Activated T-cell treated with anti-CD3 and anti-CD28 coated beads for 4 hours (primary cell): Measurements from ENCODE around the gene ARID3B.
"Not testable (repeated sequence)": the region's sequence is repeated elsewhere in the genome, so short reads cannot be mapped to it uniquely, and the experiment has no call there.

ENCODE experiments used
- DNase-seq: peaks from one replicate; pipeline ENCODE4 v3.0.0-alpha.2; 2020

Gene ARID3B

GRCh38 chr15:74625693-74626092 lies 84.7 kb downstream of the ARID3B start:
- no peak for DNase-seq

DNA sequence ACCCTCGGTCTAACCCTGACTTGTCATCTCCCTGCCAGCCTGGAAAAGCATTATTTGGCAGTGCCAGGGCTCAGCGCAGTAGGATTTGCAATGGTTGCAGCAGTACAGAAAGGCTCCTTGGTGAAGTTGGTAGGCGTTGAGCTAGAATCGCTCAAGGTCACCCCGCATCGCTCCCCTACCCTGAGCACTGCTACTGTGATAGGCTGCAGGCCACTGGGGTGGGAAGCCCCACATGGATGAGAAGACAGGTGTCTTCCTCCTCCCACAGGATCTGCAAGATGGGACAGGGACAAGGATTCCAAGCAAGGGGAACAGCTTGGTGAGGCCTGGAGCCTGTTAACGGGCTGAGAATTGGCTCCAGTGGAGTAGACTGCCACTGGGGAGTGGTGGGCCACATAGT lies 85.3 kb downstream of the ARID3B start:
- DNase-seq = no peak

- no peak for DNase-seq
Observed at GRCh38 chr15:74626752-74627692, 86.0 kb downstream of the ARID3B start.

GRCh38 chr15:74627766-74628165 lies 86.7 kb downstream of the ARID3B start:
- DNase-seq = no peak

GRCh38 chr15:74628199-74628598 lies 87.2 kb downstream of the ARID3B start:
- no peak for DNase-seq

- no peak for DNase-seq
Observed at GRCh38 chr15:74628949-74629348, 87.9 kb downstream of the ARID3B start.

- not testable (repeated sequence) for DNase-seq
Observed at GRCh38 chr15:74629696-74630095, 88.7 kb downstream of the ARID3B start.

DNA sequence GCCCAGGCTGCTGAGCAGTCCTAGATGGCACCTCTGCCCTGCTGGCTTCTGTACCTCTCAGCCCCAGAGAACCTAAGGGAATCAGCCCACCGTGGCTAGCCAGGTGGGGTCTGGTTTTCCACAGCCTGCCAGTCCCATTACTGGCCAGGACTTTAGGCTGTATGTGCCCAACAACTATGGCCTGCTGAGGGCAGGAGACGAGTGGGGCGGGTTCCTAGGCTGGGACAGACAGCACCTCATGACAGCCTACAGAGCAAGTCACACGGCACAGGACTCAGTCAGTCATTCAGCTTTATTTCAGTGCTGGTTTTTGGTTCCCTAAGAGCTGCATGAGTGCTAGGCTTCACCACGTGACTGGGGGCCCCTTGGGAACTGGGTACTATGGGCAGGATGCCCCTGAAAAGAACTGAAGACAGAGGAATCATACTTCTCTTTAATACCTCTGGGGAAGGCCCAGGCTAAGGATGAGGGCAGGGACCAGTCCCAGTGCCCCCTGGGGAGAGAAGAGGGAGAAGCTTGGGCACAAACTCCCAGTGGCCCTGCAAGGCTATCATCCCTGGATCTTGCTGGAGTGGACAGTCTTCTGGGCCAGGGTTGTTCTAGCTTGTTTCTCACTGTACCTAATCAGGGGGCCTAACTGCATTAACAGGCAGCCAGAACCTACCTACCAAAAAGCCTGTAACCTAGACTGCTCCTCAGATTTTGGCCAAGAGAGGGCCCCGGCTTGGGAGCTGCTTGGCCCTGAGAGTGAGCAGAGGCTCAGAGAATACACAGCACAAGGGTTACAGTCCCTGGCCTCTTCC lies 89.5 kb downstream of the ARID3B start:
- no peak for DNase-seq

- DNase-seq = no peak
Observed at GRCh38 chr15:74631087-74631385, 90.0 kb downstream of the ARID3B start.

DNA sequence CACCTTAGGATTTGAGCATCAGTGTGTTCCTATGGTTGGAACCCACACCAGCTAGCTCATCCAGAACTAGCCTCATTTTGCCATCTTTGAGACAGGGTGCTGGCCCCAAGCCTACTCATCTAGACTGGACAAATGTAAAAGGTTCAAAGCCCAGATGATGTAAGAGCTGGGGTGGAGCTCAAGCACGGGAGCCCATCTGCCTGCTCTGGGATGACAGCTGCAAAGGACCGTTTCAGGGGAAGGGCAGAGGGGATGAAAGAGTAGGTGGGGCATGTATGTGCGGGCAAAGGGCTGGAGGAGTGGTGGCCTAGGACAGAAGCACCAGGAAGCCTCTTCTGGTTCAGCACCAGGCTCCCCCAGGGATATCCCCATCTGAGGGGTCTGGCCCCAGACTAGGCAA lies 90.4 kb downstream of the ARID3B start:
- no peak for DNase-seq

DNA sequence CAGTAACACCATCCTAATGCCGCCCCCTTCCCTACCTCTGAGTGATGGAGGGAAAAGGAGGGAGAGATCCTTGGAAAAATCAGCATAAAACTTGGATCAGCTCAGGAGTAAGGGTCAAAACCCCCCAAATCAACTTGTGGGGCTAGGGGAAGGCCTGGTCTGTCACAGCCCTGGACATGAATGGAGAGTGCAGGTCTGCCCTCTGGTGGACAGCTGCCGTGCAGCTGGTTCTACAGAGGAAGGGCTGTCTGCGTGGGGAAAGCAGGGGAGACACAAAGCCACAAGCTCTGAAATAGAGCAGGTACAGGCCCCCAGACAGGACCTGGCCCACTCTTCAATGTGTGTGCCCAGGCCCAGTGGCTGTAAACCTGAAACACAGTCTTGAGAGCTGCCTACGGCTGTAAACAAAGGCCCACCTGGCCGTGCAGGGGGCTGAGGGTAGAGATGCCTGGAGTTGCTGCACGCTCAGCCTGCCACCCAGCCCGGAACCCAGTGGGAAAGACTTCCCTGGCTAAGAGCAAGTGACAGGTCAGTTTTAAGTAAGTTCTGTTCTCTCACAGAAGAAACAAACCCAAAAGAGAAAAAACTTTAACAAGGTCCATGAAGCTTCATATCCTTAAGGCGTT lies 91.0 kb downstream of the ARID3B start:
- DNase-seq = peak; percentile 39

- no peak for DNase-seq
Observed at GRCh38 chr15:74632601-74633000, 91.6 kb downstream of the ARID3B start.

GRCh38 chr15:74633781-74634180 lies 92.8 kb downstream of the ARID3B start:
- DNase-seq = no peak

GRCh38 chr15:74635228-74635627 lies 94.2 kb downstream of the ARID3B start:
- DNase-seq = peak; percentile 56

GRCh38 chr15:74636984-74637383 lies 96.0 kb downstream of the ARID3B start:
- no peak for DNase-seq

- DNase-seq = no peak
Observed at GRCh38 chr15:74641151-74641550, 100.1 kb downstream of the ARID3B start.

DNA sequence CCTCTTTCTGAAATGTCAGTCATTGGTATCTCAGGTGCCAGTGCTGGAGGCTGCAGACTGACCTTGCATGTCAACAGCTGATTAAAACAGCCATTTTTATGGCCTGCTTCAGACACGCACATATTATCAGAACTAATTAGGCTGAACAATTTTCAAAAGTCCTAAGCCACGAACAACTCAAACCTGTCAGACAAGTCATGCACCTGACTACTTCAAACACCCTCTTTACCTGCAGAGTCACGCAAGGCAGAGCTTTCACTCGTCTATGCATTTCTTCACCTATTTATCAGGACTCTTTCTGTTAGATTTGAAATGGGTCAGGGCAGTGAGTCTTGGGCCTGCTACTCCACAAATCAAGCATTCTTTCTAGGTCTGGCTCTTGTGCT lies 101.3 kb downstream of the ARID3B start:
- no peak for DNase-seq

GRCh38 chr15:74642734-74643664 lies 102.0 kb downstream of the ARID3B start:
- no peak for DNase-seq

- no peak for DNase-seq
Observed at GRCh38 chr15:74643665-74644204, 102.7 kb downstream of the ARID3B start.

DNA sequence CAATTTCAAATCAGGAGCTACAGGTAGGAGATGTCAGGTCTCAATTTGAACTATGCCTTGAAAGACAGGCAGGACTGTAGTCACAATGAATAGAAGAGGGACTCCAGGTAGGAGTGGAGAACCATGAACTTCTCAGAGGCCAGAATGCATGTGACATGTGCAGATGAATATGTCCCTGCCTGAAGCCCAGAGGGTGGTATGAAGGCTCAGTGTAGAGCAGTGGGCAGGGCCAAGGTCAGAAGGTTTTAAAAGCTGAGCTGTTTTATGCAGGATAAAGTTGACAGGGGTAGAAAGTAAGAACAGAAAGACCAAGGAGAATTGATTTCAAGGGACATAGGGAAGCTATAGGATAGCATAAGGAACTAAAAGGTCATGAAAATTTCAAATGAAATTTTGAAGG lies 105.5 kb downstream of the ARID3B start:
- no peak for DNase-seq
